ENCODE results near the gene BMP4. TPM values are rescaled to one million over a fixed set of nuclear protein-coding genes. Genes with fewer than 3 reads are reported as not detected.

BMP4 gene
- total and polyA plus RNA-seq, 2 of the 13 experiments (the other 11 are each of a cell fraction or from before 2014, with no cell fraction given), result 56.4 to 169 TPM

DNA sequence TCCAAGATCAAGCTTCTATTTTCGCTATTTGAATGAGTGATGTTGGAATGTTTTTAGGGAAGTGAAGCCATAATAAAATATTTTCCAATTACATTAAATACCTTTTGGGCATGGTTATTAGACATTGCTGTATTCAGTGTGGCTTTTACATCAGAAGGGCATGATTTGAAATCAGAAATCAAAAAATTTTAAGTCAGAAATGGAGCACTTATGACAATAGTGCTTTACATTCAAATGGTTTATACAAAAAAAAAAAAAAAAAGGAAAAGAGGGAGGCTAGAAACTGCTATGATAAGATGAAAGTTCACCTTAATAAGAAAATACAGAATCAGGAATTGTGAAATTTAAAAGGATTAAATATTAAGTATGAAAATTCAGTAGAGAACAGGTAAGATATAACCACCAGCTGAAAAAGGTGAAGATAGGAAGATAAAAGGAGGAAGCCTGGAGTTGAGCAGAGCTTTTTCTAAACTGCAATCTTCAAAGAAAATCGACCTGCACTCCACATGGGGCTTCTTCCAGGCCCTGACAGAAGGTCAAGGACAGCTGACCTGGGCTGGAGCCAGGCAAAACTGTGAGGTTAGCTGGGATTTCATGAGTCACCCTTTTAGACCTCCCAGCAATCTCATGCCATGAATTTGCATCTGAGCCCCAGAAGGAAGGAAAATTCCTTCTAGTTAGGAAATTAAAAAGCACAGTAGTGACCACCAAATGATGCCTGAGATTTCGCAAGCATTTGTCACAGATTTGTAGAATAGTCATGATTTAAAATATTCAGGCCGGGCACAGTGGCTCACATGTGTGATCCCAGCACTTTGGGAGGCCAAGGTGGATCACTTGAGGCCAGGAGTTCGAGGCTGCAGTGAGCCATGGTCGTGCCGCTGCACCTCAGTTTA is 23.4 kb upstream of the BMP4 start (continued):
- TF ChIP-seq, protein P1, sequence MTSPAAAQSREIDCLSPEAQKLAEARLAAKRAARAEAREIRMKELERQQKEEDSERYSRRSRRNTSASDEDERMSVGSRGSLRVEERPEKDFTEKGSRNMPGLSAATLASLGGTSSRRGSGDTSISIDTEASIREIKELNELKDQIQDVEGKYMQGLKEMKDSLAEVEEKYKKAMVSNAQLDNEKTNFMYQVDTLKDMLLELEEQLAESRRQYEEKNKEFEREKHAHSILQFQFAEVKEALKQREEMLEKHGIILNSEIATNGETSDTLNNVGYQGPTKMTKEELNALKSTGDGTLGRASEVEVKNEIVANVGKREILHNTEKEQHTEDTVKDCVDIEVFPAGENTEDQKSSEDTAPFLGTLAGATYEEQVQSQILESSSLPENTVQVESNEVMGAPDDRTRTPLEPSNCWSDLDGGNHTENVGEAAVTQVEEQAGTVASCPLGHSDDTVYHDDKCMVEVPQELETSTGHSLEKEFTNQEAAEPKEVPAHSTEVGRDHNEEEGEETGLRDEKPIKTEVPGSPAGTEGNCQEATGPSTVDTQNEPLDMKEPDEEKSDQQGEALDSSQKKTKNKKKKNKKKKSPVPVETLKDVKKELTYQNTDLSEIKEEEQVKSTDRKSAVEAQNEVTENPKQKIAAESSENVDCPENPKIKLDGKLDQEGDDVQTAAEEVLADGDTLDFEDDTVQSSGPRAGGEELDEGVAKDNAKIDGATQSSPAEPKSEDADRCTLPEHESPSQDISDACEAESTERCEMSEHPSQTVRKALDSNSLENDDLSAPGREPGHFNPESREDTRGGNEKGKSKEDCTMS (CRISPR knock-in tag; conservative IDR thresholded peaks at IDR 0.05), result no peak
- TF ChIP-seq, protein P2, sequence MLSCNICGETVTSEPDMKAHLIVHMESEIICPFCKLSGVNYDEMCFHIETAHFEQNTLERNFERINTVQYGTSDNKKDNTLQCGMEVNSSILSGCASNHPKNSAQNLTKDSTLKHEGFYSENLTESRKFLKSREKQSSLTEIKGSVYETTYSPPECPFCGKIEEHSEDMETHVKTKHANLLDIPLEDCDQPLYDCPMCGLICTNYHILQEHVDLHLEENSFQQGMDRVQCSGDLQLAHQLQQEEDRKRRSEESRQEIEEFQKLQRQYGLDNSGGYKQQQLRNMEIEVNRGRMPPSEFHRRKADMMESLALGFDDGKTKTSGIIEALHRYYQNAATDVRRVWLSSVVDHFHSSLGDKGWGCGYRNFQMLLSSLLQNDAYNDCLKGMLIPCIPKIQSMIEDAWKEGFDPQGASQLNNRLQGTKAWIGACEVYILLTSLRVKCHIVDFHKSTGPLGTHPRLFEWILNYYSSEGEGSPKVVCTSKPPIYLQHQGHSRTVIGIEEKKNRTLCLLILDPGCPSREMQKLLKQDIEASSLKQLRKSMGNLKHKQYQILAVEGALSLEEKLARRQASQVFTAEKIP (CRISPR knock-in tag; IDR thresholded peaks at IDR 0.05; ENCODE audit: borderline replicate concordance), result no peak
- TF ChIP-seq ZNF570 (CRISPR knock-in tag; IDR thresholded peaks at IDR 0.05; ENCODE audit: borderline replicate concordance), result no peak
- TF ChIP-seq NCOR1 (IDR thresholded peaks at IDR 0.05; ENCODE audit: borderline replicate concordance, low read length), result peak; percentile 75; the same call in 1 of the 2 replicates
- TF ChIP-seq ZNF616 (CRISPR knock-in tag; IDR thresholded peaks at IDR 0.05; ENCODE audit: low read depth), result no peak
- no peak for TF ChIP-seq EZH2 (conservative IDR thresholded peaks at IDR 0.05; ENCODE audit: low read depth, low read length)
- TF ChIP-seq NFKB2 (CRISPR knock-in tag; IDR thresholded peaks at IDR 0.05; ENCODE audit: borderline replicate concordance), result no peak
- TF ChIP-seq ZNF749 (CRISPR knock-in tag; IDR thresholded peaks at IDR 0.05; ENCODE audit: borderline replicate concordance), result no peak
- no peak for TF ChIP-seq ZNF660 (CRISPR knock-in tag; IDR thresholded peaks at IDR 0.05; ENCODE audit: borderline replicate concordance, low read depth)
- TF ChIP-seq ZFP41 (CRISPR knock-in tag; IDR thresholded peaks at IDR 0.05; ENCODE audit: borderline replicate concordance), result no peak
- TF ChIP-seq, protein P3, sequence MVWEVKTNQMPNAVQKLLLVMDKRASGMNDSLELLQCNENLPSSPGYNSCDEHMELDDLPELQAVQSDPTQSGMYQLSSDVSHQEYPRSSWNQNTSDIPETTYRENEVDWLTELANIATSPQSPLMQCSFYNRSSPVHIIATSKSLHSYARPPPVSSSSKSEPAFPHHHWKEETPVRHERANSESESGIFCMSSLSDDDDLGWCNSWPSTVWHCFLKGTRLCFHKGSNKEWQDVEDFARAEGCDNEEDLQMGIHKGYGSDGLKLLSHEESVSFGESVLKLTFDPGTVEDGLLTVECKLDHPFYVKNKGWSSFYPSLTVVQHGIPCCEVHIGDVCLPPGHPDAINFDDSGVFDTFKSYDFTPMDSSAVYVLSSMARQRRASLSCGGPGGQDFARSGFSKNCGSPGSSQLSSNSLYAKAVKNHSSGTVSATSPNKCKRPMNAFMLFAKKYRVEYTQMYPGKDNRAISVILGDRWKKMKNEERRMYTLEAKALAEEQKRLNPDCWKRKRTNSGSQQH (CRISPR knock-in tag; IDR thresholded peaks at IDR 0.05; ENCODE audit: low read depth), result no peak
- TF ChIP-seq TAF15 (IDR thresholded peaks at IDR 0.05; ENCODE audit: low read depth, low read length, poor library complexity, severe bottlenecking), result no peak
- no peak for TF ChIP-seq SMAD9 (CRISPR knock-in tag; IDR thresholded peaks at IDR 0.05)
- TF ChIP-seq KDM3A (CRISPR knock-in tag; IDR thresholded peaks at IDR 0.05; ENCODE audit: low read depth), result no peak
- TF ChIP-seq SAFB2 (CRISPR knock-in tag; IDR thresholded peaks at IDR 0.05; ENCODE audit: borderline replicate concordance, low read depth), result no peak
- TF ChIP-seq ZNF292 (CRISPR knock-in tag; IDR thresholded peaks at IDR 0.05; ENCODE audit: borderline replicate concordance, low read depth), result peak; percentile 77; the same call in 1 of the 2 replicates

Data from HepG2 (cell line).